GM19043 (cell line): ENCODE measurements around the gene RGS10.
"Not testable (repeated sequence)": the region's sequence is repeated elsewhere in the genome, so short reads cannot be mapped to it uniquely, and the experiment has no call there.

Source experiments
- ATAC-seq: cut with Tn5 transposase; IDR thresholded peaks from one replicate; pipeline ENCODE4 v1.9.1; 2021; ENCODE audit warnings: low read depth; ENCODE audit not compliant: unreplicated experiment

RGS10 gene

GRCh38 chr10:119539359-119539825 lies 3.1 kb downstream of the RGS10 start:
- no peak for ATAC-seq

DNA sequence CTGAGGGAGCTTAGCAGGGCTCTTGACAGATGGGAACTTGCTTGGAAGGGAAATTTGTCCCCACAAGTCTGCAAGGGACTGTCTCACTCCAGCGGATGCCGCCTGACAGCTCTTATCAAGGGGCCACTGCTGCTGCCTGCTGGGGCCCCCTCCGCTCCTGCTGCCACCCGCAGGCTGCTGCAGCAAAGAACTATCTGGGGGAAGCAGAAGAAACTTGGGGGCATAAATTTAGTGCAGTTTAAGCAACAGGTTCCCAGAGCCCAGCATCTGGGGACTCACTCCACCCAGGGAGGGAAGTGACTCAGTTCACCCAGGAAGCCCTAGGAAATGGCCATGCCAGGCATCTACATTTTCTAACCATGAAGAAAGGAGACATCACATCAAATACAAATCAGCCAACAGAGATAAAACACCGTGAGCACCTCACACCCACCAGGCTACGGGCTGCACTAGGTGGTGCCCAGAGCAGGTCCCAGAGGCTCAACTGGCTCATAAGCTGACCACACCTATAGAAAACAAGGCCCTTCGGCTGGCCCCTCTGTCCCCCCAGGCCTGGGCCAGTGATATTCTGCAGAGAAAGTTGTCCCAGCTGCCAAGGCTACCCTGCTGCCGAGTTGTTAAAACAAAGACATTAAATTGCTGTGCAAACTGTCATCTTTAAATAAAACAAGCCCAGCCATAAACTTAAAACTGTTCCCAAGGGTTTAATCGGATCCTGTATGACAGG lies 3.7 kb downstream of the RGS10 start:
- ATAC-seq = no peak

- ATAC-seq = no peak
These were observed 4.4 kb downstream of the RGS10 start for GRCh38 chr10:119537953-119538630.

GRCh38 chr10:119536508-119537025 lies 6.0 kb downstream of the RGS10 start:
- ATAC-seq = no peak

DNA sequence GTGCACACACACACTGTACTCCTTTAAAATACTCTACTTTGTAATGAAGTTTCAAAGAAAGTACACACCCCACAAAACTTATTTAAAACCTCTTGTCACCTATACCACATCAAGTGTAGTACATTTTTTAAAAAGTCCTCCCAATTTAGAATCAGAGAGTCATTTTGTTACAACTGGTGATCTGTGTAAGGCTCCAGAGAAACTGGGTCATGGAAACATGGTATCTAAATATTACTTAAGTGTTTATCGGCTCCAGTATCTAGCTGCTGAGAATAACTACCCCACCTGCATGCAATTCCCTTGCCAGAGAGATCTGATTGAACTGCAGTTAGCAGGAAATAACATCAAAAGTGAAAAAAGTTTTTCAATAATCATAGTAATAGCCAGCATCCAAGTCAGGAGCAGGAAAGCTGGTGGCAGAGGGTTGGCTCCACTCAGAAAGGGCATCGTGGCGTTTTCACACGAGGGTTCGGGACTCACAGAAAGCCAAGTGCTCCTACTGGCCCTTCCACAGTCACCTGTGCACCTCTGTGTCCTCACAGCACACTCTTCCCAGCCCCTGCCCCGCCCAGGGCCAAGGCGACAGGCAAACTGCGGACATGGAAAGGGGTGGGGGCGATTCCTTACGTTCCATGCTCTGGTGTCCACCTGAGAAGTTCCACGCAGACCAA lies 6.5 kb downstream of the RGS10 start:
- no peak for ATAC-seq

- ATAC-seq = no peak
These were observed 7.2 kb downstream of the RGS10 start for GRCh38 chr10:119535305-119535704.

DNA sequence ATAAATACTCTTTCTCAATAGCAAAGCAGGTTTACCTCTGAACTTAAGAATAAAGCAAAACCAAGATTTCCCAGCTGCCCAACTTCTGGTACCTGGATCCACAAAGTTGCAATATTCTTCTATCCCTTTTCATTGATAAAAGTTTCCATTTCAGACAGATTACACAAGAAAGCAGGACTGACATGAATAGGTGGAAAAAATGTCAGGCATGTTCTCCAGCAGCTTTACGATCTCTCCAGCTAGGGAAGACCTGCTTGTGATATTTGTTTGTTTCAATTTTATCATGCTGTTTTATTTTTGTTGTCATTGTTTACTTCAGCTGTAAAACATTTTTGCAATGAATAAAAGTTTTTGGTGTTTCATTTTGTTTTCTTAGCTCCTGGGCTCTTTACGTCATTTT lies 9.0 kb downstream of the RGS10 start:
- no peak for ATAC-seq

- not testable (repeated sequence) for ATAC-seq
These were observed 9.7 kb downstream of the RGS10 start for GRCh38 chr10:119532791-119533190.

- ATAC-seq = not testable (repeated sequence)
These were observed 10.3 kb downstream of the RGS10 start for GRCh38 chr10:119532251-119532650.

DNA sequence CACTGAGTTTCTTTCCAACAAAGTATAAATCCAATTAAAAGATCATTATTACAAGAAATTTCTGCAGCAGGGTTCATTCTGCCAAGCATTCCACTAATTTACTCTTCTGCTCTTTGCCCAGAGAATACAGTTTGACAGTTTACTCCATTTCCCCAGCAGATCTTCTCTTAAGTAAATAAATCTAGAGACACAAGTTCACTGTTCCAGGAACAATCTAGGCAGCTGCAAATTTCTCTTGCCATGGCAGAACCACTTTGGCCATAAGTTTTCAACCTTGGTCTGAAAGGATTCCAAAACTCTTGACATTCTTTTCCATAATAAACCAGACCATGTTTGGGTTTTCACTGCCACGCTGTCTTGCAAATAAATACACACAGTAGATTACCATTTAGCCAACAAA lies 11.5 kb downstream of the RGS10 start:
- no peak for ATAC-seq

DNA sequence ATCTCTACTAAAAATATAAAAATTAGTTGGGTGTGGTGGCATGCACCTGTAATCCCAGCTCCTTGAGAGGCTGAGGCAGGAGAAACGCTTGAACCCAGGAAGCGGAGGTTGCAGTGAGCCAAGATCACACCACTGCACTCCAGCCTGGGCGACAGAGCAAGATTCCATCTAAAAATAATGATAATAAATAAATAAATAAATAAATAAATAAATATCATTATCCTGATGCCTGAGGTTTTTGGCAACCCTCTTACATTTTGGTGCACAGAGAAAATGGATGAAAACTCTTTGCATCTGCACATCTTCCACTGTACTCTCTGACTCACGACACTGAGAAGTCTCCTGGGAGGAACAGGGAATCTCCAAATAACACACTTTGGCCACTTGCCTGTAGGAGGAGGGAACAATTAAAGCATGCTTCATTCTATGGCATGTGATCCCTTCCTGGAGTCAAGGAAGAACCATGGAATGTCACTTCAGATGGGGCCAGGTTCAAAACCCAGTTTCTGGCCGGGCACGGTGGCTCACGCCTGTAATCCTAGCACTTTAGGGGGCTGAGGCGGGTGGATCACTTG lies 13.8 kb downstream of the RGS10 start:
- ATAC-seq = not testable (repeated sequence)

DNA sequence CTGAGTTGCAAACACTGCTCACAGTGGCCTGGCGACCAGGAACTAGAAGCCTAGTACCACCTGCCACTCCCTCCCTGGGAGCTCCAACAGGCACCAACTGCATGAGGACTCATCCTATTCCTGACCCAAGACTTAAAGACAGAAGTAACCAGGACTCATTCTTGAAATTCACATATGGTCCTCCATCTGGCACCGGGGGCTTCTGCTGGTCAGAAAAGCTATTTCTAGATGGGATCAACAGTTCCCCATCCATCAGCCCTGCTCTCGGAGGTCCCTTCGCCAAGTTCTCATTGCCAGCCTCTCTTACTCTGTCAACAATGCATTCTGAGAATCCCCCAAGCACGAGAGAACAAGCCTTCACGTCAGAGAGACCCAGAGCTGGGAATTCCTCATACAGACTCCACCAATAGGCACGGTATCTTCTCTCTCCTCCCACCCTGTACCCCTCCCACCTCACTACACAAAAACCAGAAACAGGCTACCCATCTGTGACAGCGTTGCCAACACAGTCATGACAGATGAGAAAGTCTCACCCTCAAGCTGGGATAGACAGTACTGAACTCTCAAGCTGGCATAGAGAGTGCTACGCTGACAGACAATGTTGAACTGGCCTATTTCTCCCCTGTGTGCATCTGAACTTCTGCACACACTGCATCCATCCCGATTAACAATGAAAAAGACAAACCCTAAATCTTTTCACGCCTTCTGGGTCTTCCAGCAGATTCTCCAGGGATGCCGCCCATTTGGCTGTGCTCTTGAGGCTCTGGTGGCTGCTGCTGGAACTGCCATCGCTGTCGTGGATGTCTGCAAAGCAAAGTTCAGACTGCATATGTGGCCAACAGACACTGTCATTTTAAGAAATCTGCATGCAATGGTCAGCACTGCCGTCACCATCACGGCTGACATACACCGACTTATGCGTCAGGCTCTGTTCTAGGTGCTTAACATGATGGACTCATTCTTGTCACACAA lies 15.6 kb downstream of the RGS10 start:
- ATAC-seq = no peak

DNA sequence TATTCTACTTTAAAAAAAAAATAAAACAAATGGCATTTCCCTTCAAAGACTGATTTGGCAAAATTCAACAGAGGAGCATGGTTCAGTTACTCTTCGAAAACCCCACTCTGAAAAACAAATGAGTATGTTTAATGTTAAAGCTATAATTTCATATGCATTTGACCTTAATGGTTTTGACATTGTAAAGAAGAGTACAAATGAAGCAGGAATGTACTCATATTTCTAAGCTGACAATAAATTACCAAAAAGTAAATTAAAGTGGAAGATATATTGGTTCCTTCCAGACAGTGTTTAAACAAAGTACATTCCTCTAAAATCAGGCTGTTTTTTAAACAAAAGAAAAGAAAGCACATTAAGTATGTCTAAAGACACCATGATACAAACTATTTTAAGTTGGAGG lies 16.4 kb downstream of the RGS10 start:
- no peak for ATAC-seq

DNA sequence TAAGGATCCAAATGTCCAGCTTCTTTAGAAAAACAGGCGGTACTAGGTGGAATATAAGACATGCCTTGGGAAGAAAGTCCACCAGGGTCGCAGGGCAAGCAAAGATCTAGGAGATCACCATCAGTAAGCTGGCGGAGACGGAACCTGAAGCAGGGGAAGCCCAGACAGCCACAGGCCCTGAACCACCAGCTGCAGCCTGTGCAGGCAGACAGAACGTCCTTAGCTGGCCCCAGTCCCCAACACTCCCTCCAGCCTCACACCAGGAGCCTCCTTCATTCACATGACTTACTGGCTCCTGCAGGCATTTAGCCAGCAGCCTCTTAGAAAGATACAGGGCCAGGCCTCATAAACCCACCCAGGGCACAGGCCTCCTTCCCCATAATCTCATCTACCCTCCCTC lies 17.4 kb downstream of the RGS10 start:
- ATAC-seq = no peak

GRCh38 chr10:119524720-119525070 lies 17.8 kb downstream of the RGS10 start:
- ATAC-seq = no peak

GRCh38 chr10:119523895-119524719 lies 18.4 kb downstream of the RGS10 start:
- no peak for ATAC-seq

DNA sequence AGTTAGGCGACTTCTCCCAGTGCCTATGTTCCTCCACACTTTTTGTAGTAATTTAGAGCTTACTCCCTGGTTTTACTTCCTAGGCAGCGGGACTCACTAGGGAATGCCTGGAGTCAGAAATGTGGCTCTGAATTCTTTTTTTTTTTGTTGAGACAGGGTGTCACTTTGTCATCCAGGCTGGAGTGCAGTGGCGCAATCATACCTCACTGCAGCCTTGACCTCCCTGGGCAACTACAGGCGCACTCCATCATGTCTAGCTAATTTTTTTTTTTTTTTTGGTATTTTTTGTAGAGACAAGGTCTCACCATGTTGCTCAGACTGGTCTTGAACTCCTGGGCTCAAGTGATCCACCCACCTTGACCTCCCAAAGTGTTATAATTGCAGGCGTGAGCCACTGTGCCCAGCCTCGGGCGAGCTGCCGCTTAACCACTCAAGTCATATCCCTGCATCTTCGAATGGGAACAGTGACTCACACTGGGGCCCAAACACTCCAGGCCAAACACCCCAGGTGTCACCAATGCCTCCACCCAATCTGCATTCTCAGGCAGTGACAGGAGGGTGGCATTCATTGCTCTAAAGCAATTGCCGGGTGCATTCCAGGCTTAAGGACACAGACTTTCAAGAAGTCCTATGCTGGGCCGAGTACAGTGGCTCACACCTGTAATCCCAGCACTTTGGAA lies 19.6 kb downstream of the RGS10 start:
- ATAC-seq = no peak

DNA sequence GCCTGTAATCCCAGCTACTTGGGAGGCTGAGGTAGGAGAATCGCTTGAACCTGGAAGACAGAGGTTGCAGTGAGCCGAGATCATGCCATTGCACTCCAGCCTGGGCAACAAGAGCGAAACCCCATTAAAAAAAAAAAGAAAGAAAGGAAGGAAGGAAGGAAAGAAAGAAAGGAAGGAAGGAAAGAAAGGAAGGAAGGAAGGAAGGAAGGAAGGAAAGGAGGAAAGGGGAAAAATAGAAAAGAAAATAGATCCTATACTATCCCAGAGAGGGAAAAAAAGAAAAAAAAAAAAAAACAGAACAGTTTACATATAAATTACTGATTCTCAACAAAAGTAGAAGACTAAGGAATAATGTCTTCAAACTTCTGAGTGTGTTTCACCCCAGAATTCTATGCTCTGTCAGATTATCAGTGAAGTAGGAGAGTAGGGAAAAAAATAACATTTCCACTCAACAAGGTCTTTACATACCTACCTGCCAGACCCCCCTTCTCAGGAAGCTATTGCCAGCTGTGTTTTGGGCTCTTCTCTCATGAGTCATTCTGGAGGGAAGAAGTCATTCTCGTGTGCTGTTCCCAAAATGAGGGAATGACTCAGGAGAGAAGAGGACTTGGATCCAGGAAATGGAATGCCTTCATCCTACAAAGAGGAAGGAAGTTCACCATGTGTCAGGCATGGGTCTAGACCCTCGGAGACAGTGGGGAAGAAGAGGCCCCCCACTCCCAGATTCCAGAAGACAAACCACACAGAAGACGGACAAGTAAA lies 20.9 kb downstream of the RGS10 start:
- ATAC-seq = no peak
